ENCODE data around the gene NR3C2.

DNA sequence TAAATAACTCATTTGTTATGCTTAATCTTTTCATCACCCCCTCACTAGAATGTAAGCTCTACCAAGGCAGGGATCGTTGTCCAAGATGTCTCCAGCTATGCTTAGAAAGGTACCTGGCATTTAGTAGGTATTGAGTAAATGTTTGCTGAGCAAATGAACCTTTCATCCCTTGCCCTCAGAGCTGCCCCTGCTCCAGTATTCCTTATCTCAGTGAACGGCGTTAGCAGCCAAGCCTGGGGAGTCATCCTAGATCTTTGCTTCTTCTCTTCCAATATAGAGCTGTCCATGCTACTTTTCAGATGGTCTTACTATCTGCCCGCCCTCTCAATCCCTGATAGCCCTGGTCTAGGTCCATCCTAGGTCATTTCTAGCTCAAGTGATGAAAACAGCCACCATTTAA, 188.4 kb downstream of the NR3C2 start:
- TF ChIP-seq, protein P1, sequence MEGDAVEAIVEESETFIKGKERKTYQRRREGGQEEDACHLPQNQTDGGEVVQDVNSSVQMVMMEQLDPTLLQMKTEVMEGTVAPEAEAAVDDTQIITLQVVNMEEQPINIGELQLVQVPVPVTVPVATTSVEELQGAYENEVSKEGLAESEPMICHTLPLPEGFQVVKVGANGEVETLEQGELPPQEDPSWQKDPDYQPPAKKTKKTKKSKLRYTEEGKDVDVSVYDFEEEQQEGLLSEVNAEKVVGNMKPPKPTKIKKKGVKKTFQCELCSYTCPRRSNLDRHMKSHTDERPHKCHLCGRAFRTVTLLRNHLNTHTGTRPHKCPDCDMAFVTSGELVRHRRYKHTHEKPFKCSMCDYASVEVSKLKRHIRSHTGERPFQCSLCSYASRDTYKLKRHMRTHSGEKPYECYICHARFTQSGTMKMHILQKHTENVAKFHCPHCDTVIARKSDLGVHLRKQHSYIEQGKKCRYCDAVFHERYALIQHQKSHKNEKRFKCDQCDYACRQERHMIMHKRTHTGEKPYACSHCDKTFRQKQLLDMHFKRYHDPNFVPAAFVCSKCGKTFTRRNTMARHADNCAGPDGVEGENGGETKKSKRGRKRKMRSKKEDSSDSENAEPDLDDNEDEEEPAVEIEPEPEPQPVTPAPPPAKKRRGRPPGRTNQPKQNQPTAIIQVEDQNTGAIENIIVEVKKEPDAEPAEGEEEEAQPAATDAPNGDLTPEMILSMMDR (IDR thresholded peaks at IDR 0.05): no peak
- TF ChIP-seq POLR2A (IDR thresholded peaks at IDR 0.05): no peak

Data from tibial nerve (tissue), 3 donors.